HG02610 (cell line): ENCODE measurements around the gene SEMA7A.
A peak's percentile ranks its signal among the peaks of the same experiment; 100 is the strongest.
"Not testable (repeated sequence)": the region's sequence is repeated elsewhere in the genome, so short reads cannot be mapped to it uniquely, and the experiment has no call there.

Experiments
- ATAC-seq: cut with Tn5 transposase; IDR thresholded peaks from one replicate; pipeline ENCODE4 v1.9.1; 2021; ENCODE audit warnings: mild to moderate bottlenecking, moderate library complexity; ENCODE audit not compliant: unreplicated experiment

Gene SEMA7A

DNA sequence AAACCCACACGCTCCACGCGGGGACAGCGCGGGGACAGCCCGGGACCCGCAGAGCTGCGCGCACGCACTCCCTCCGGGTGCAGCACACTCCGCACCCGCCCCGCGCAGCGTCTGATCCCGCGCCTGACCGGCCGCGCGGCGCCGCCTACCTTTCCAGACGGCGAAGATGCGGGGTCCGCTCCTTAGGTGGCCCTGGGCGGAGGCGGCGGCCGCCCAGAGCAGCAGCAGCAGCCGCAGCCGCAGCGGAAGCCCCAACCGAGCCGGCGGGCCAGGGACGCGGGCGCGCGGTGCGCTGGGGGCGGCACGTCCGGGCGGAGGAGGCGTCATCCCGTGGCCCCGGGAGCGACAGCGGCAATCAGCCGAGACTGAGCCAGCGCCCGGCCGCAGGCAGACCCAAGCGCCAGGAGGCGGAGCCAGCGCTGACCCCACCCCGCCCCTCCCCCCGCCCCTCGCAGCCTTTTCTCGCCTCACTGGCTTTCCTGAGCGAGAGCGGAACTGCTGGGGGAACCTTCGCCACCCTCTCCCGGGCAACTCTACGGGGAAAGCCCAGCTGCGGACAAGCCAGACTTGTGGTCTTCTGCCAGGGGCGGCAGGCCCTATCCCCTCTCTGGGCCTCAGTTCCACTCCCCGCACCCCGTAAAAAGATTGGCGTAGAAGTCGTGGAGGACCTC lies at the start of gene SEMA7A:
TSS of gene SEMA7A (minus strand) at position 367 of the 671 bp plus-strand sequence. CDS start at position 327, 40 bp downstream.
- peak; percentile 55 for ATAC-seq

- no peak for ATAC-seq
Measured at GRCh38 chr15:74482661-74483060, 48.9 kb upstream of the SEMA7A start.

DNA sequence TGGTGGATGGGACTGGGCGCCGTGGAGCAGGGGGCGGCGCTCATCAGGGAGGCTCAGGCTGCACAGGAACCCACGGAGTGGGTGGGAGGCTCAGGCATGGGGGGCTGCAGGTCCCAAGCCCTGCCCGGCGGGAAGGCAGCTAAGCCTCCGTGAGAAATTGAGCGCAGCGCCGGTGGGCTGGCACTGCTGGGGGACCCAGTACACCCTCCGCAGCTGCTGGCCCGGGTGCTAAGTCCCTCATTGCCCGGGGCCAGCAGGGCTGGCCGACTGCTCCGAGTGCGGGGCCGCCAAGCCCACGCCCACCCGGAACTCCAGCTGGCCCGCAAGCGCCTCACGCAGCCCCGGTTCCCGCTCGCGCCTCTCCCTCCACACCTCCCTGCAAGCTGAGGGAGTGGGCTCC lies 46.6 kb upstream of the SEMA7A start:
- ATAC-seq, result not testable (repeated sequence)

- not testable (repeated sequence) for ATAC-seq
Measured at GRCh38 chr15:74471621-74472020, 37.9 kb upstream of the SEMA7A start.

- no peak for ATAC-seq
Measured at GRCh38 chr15:74470631-74471395, 37.1 kb upstream of the SEMA7A start.

DNA sequence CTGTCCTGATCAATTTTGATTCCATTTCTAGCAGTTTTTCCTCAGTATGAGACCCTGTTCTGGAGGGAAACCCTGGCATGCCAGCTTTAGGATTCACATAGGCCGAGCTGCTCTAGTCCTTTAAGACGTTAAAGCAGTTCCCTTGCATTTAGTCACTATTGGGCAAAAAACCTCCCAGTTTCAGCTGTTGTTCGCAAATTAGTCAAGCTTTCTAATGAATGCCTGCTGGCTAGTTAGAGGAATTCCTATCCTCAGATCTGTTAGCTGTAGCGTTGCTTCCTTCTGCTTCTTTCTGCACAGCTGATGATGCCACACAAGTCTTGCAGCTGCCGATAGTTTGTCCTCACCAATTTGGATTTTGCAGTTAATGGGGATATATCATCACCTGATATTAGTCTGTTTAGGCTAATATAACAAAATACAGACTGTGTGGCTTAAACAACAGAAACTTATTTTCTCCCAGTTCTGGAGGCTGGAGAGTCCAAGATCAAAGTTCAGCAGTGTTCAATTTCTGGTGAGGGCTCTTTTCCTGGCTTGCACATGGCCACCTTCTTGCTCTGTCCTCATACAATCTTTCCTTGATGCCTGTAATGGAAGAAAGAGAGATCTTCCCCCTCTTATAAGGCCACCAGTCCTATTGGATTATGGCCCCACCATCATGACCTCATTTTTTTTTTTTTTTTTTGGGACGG lies 34.7 kb upstream of the SEMA7A start:
- no peak for ATAC-seq

DNA sequence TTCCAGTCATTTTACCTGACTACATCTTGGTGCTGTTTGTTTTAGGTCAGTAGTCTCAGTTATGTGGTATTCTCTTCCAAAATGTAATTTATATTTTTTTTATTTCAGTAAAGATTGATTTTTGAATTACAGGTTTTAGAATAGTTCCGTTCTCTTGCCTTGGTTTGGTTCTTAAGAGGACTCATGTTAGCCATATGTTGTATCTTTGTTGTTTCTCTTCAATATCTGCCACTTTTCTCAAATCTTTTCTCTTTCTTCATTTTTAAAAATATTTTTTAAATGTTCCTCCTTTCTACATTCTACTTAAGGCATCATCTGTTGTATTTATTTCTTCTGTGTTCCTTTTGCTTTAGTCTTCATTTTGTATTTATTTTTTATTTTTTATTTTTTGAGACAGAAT lies 32.8 kb upstream of the SEMA7A start:
- no peak for ATAC-seq

GRCh38 chr15:74464897-74465296 lies 31.1 kb upstream of the SEMA7A start:
- ATAC-seq, result no peak

DNA sequence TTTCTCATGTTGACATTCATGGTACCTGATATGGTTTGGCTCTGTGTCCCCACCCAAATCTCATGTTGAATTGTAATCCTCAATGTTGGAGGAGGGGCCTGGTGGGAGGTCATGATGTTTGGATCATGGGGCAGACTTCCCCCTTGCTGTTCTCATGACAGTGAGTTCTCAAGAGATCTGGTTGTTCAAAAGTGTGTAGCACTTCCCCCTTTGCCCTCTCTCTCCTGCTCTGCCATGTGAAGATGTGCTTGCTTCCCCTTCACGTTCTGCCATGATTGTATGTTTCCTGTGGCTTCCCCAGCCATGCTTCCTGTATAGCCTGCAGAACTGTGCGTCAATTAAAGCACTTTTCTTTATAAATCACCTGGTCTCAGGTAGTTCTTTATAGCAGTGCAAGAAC lies 30.5 kb upstream of the SEMA7A start:
- ATAC-seq, result no peak

- no peak for ATAC-seq
Measured at GRCh38 chr15:74463634-74464033, 29.9 kb upstream of the SEMA7A start.

- no peak for ATAC-seq
Measured at GRCh38 chr15:74461847-74462511, 28.2 kb upstream of the SEMA7A start.

- peak; percentile 80 for ATAC-seq
Measured at GRCh38 chr15:74460871-74461846, 27.4 kb upstream of the SEMA7A start, which contains the start of gene UBL7. Gene UBL7, minus strand, starts transcription at chr15:74461160. Its CDS starts 2,293 bp downstream, at chr15:74458867.

- ATAC-seq, result no peak
Measured at GRCh38 chr15:74460298-74460697, 26.5 kb upstream of the SEMA7A start.

GRCh38 chr15:74459798-74460197 lies 26.0 kb upstream of the SEMA7A start:
- ATAC-seq, result not testable (repeated sequence)

GRCh38 chr15:74458473-74458872 lies 24.7 kb upstream of the SEMA7A start:
- no peak for ATAC-seq

DNA sequence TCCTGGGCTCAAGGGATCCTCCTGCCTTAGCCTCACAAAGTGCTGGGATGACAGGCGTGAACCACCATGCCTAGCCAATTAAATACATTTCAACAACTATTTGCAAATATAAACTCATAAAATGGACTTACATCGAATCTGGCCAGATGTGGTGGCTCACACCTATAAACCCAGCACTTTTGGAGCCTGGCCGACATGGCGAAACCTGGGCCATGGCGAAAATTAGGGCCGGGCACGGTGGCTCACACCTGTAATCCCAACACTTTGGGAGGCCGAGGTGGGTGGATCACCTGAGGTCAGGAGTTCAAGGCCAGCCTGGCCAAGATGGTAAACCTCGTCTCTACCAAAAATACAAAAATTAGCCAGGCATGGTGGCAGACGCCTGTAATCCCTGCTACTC lies 23.3 kb upstream of the SEMA7A start:
- ATAC-seq, result not testable (repeated sequence)

DNA sequence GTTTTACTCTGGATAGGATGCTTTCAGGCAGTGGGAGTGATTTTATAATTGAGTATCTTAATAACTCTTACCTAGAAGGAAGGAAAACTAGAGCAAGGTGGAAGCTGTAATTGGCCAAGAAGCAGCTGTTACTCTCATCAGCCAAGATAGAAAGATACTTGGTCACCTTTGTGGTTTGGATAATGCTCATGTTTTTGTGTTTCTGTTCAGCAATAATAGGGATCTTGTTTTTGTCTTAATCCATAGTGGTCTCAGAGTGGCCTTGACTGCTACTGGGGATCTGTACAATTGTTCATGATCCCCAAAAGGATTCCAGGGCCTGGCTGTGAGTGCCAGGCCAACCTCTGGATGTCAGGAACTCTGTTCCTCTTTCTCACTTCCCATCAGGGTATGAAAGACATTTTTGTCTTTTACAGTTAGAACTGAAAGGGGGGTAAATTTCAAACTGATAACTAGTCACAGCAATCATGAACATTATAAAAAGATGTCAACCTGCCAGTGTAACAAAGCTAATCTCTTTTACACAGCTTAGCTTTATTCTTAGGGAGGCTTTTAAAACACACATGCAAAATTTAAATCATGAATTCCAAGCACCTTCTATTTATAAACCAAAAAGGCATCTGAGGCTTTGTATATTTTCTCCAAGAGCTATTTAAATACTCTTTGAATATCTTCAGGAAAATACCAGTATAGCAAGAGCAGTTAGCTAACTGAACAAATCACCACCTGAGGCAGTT lies 21.2 kb upstream of the SEMA7A start:
- ATAC-seq, result no peak

- ATAC-seq, result no peak
Measured at GRCh38 chr15:74453925-74454763, 20.4 kb upstream of the SEMA7A start.
